Head of caudate nucleus (tissue), 42 donors: ENCODE measurements around the gene GAGE12F.
"Not testable (repeated sequence)": the region's sequence is repeated elsewhere in the genome, so short reads cannot be mapped to it uniquely, and the experiment has no call there.

ENCODE experiments used
- DNase-seq, 42 donors: peaks; one replicate each; pipeline versions ENCODE4 v3.0.0 to v3.0.0-alpha.2; 2020 to 2021; ENCODE audit warnings: mixed read lengths in 7 of 42
- intact Hi-C: fragments of 100-400 bp; cut with DNase I; formaldehyde crosslinking; loops from one replicate; pipeline ENCODE4 v1.15.0; 2022

The GAGE12F gene

DNA sequence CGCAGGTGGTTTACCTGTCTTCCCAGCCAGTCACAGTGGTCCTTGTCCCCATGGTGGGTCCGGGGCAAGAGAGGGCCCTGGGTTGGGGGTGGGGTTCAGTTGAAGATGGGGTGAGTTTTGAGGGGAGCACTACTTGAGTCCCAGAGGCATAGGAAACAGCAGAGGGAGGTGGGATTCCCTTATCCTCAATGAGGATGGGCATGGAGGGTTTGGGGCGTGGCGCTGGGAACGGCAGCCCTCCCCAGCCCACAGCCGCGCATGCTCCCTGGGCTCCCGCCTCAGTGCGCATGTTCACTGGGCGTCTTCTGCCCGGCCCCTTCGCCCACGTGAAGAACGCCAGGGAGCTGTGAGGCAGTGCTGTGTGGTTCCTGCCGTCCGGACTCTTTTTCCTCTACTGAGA, at the start of gene GAGE12F:
GAGE12F (plus strand) TSS at position 301 of the 400 bp plus-strand sequence. CDS start 1,155 bp downstream, outside the sequence.
- intact Hi-C loops, DNase-seq: not testable (repeated sequence)

- DNase-seq, intact Hi-C loops: not testable (repeated sequence)
These were observed 28.8 kb upstream of the GAGE12F start, which contains the start of gene GAGE12C for GRCh38 chrX:49531877-49532276. Gene GAGE12C, plus strand, starts transcription at chrX:49532177. Its CDS starts 1,155 bp downstream, at chrX:49533332.

GRCh38 chrX:49541433-49541832, 19.2 kb upstream of the GAGE12F start, which contains the start of gene GAGE12D:
Gene GAGE12D, plus strand, starts transcription at chrX:49541733. Its CDS starts 1,155 bp downstream, at chrX:49542888.
- DNase-seq, intact Hi-C loops: not testable (repeated sequence)

DNA sequence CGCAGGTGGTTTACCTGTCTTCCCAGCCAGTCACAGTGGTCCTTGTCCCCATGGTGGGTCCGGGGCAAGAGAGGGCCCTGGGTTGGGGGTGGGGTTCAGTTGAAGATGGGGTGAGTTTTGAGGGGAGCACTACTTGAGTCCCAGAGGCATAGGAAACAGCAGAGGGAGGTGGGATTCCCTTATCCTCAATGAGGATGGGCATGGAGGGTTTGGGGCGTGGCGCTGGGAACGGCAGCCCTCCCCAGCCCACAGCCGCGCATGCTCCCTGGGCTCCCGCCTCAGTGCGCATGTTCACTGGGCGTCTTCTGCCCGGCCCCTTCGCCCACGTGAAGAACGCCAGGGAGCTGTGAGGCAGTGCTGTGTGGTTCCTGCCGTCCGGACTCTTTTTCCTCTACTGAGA, 9.7 kb upstream of the GAGE12F start, which contains the start of gene GAGE12E:
GAGE12E (plus strand) TSS at position 301 of the 400 bp plus-strand sequence. CDS start 1,155 bp downstream, outside the sequence.
- intact Hi-C loops, DNase-seq: not testable (repeated sequence)

DNA sequence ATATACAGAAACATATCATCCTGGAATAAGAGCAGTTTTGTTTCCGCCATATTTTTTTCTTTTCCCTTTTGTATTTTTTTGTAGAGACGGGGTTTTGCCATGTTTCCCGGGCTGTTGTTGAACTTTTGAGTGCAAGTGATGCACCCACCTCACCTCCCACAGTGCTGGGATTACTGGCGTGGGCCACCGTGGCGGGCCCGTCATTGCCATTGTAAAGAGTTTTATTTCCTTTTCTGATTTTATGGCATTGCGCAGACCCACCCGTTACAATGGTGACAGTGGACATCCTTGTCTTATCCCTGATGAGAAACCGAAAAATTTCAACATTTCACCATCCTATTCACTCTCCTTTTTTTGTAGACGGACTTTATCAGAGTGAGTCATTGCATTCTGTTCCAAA, 8.1 kb downstream of the GAGE12F start:
- intact Hi-C loops = not testable (repeated sequence)

GRCh38 chrX:49569152-49569551, 8.5 kb downstream of the GAGE12F start:
- peak in 3 of 42 donors; percentile 7 to 20 (median 10) for DNase-seq
- intact Hi-C loops = not testable (repeated sequence)

More for the DNA sequence above, 8.1 kb downstream of the GAGE12F start:
- peak in 12 of 42 donors; percentile 0 to 39 (median 9) for DNase-seq

DNA sequence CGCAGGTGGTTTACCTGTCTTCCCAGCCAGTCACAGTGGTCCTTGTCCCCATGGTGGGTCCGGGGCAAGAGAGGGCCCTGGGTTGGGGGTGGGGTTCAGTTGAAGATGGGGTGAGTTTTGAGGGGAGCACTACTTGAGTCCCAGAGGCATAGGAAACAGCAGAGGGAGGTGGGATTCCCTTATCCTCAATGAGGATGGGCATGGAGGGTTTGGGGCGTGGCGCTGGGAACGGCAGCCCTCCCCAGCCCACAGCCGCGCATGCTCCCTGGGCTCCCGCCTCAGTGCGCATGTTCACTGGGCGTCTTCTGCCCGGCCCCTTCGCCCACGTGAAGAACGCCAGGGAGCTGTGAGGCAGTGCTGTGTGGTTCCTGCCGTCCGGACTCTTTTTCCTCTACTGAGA, 9.5 kb downstream of the GAGE12F start, which contains the start of gene GAGE12G:
GAGE12G (plus strand) TSS at position 301 of the 400 bp plus-strand sequence. CDS start 1,155 bp downstream, outside the sequence.
- intact Hi-C loops, DNase-seq: not testable (repeated sequence)

DNA sequence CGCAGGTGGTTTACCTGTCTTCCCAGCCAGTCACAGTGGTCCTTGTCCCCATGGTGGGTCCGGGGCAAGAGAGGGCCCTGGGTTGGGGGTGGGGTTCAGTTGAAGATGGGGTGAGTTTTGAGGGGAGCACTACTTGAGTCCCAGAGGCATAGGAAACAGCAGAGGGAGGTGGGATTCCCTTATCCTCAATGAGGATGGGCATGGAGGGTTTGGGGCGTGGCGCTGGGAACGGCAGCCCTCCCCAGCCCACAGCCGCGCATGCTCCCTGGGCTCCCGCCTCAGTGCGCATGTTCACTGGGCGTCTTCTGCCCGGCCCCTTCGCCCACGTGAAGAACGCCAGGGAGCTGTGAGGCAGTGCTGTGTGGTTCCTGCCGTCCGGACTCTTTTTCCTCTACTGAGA, 19.0 kb downstream of the GAGE12F start, which contains the start of gene GAGE12H:
GAGE12H (plus strand) TSS at position 301 of the 400 bp plus-strand sequence. CDS start 1,155 bp downstream, outside the sequence.
- DNase-seq, intact Hi-C loops: not testable (repeated sequence)

GRCh38 chrX:49589196-49589595, 28.6 kb downstream of the GAGE12F start, which contains the start of gene GAGE2A:
Gene GAGE2A, plus strand, starts transcription at chrX:49589496. Its CDS starts 1,155 bp downstream, at chrX:49590651.
- DNase-seq, intact Hi-C loops: not testable (repeated sequence)

GRCh38 chrX:49589769-49590478, 29.3 kb downstream of the GAGE12F start:
- DNase-seq = peak in 16 of 42 donors; percentile 6 to 48 (median 18)
- intact Hi-C loops = not testable (repeated sequence)

GRCh38 chrX:49590488-49590887, 29.8 kb downstream of the GAGE12F start:
- DNase-seq, intact Hi-C loops: not testable (repeated sequence)

DNA sequence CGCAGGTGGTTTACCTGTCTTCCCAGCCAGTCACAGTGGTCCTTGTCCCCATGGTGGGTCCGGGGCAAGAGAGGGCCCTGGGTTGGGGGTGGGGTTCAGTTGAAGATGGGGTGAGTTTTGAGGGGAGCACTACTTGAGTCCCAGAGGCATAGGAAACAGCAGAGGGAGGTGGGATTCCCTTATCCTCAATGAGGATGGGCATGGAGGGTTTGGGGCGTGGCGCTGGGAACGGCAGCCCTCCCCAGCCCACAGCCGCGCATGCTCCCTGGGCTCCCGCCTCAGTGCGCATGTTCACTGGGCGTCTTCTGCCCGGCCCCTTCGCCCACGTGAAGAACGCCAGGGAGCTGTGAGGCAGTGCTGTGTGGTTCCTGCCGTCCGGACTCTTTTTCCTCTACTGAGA, 38.1 kb downstream of the GAGE12F start, which contains the start of gene GAGE1:
GAGE1 (plus strand) TSS at position 301 of the 400 bp plus-strand sequence. CDS start 1,155 bp downstream, outside the sequence.
- intact Hi-C loops, DNase-seq: not testable (repeated sequence)

GRCh38 chrX:49610718-49611310, 50.2 kb downstream of the GAGE12F start:
- no peak for DNase-seq
- intact Hi-C loops = no loop called here
